Measurements from ENCODE around the gene UTP18. TPM values are rescaled to one million over a fixed set of nuclear protein-coding genes. Genes with fewer than 3 reads are reported as not detected.
"Not testable (repeated sequence)": the region's sequence is repeated elsewhere in the genome, so short reads cannot be mapped to it uniquely, and the experiment has no call there.

Gene UTP18
- total RNA-seq = 10 to 100 TPM; 12.6 to 21.0 (median 16.3) TPM
- long read RNA-seq, donor 1, transcript UTP18-201 (14 exons, 1,894 nt) = major isoform, 18 of 24 reads
- long read RNA-seq, donor 1, partial matches to known transcripts = 4 of 24 reads
- long read RNA-seq, donor 1, other reads (novel, unspliced or antisense) = 2 of 24 reads
- long read RNA-seq, donor 2, transcript UTP18-201 (14 exons, 1,894 nt) = major isoform, 22 of 28 reads
- long read RNA-seq, donor 2, partial matches to known transcripts = 6 of 28 reads
- long read RNA-seq, donor 2, other reads (novel, unspliced or antisense) = 0 of 28 reads

DNA sequence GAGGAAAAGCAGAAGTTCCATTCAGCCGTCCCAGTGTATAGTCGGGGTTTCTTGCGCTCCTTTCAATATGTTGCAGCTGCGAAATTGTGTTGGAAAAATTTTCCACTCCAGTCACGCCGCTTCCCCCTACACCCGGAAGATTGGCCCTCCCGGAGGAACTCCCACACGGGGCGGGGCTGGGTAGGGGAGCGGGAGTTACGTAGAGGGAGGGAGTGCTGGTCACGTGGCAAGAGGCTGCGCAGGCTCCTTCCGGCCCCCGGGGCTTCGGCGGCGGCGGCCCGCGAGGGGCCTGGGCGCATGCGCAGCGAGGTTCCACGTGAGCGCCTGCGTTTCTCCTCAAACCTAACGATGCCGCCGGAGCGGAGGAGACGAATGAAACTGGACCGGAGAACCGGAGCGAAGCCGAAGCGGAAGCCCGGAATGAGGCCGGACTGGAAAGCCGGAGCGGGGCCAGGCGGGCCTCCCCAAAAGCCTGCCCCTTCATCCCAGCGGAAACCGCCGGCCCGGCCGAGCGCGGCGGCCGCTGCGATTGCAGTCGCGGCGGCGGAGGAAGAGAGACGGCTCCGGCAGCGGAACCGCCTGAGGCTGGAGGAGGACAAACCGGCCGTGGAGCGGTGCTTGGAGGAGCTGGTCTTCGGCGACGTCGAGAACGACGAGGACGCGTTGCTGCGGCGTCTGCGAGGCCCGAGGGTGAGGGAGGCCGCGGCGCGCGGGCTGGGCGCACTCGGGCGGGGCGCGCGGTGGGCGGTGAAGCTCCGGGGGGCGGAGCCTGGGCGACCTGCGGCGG is at the start of gene UTP18:
UTP18 (plus strand) TSS at position 310 of the 787 bp plus-strand sequence; CDS start at position 349, 39 bp downstream.
- intact Hi-C loops (cut with DNase I, micrococcal nuclease) = no loop called here
- H3K36me3 ChIP-seq (ENCODE audit: low read depth) = no peaks in the 10 kb centered on the region
- TF ChIP-seq CTCF (IDR thresholded peaks at IDR 0.05) = no peak
- H3K9me3 ChIP-seq = no peaks in the 10 kb centered on the region
- H3K4me1 ChIP-seq (ENCODE audit: low read depth) = peaks cover 28% of the 10 kb centered on the region
- peak; percentile 96 to 99 (median 97) for DNase-seq
- ATAC-seq = peak; percentile 96
- peak within 1 kb of the TSS; percentile 82 for H3K4me3 ChIP-seq

DNA sequence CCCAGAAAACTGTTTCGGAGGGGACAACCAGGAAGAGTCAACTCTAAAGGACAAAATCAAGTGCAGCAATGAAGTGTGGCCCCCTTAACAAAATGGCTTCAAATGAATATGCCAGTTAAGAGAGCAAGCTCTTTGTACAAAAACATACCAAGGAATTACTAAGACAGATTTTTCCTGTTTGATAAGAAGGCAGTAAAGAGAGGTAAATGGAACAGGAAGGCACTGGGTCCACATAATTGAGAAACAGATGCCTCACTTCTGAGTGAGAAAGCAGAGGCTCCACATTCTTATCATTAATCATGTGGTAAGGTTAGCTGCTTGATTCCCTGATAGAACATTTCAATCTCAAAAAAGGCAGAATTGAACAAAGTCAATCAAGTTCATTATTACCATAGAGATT is 45.4 kb upstream of the UTP18 start:
- H3K36me3 ChIP-seq (ENCODE audit: low read depth) = no peaks in the 10 kb centered on the region
- no peak overlapping the region for H3K4me3 ChIP-seq
- H3K9me3 ChIP-seq = no peaks in the 10 kb centered on the region
- intact Hi-C loops (cut with DNase I, micrococcal nuclease) = no loop called here
- no peaks in the 10 kb centered on the region for H3K4me1 ChIP-seq (ENCODE audit: low read depth)
- no peak for TF ChIP-seq CTCF (IDR thresholded peaks at IDR 0.05)
- no peak for ATAC-seq
- DNase-seq = no peak

DNA sequence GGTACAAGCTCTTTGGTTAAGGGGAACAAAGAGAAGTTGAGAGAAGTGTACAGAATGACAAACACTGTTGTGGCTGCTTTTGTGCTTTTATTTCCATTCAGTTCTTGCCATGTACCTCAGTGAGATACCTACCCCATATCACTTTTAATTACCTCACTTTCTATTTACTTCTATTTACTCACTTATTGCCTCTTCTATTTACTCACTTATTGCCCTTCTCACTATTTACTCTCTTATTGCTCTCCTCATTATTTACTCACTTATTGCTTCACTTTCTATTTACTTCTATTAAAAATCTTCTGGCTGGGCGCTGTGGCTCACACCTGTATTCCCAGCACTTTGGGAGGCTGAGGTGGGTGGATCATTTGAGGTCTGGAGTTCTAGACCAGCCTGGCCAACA is 42.4 kb upstream of the UTP18 start:
- no peaks in the 10 kb centered on the region for H3K4me1 ChIP-seq (ENCODE audit: low read depth)
- ATAC-seq = no peak
- no peak for DNase-seq
- intact Hi-C loops (cut with DNase I, micrococcal nuclease) = no loop called here
- no peak for TF ChIP-seq CTCF (IDR thresholded peaks at IDR 0.05)
- H3K36me3 ChIP-seq (ENCODE audit: low read depth) = no peaks in the 10 kb centered on the region
- no peaks in the 10 kb centered on the region for H3K9me3 ChIP-seq
- H3K4me3 ChIP-seq = no peak overlapping the region

DNA sequence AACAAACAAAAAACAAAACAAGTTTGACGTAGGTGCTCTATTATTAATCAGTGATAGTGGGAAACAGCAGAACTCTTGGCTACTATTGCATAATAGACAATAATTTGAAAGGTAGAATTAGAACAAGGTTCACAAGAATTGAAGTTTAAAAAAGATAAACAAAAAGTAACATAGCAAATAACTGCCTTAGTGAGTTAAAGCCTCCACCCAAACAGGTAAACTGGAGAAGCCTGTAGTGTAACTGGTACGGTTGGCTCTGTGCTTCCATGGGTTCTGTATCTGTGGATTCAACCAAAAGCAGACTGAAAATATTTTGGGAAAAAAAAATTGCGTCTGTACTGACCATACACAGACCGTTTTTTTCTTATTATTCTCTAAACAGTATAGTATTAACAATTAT is 39.0 kb upstream of the UTP18 start:
- H3K36me3 ChIP-seq (ENCODE audit: low read depth) = no peaks in the 10 kb centered on the region
- intact Hi-C loops (cut with DNase I, micrococcal nuclease) = no loop called here
- TF ChIP-seq CTCF (IDR thresholded peaks at IDR 0.05) = no peak

DNA sequence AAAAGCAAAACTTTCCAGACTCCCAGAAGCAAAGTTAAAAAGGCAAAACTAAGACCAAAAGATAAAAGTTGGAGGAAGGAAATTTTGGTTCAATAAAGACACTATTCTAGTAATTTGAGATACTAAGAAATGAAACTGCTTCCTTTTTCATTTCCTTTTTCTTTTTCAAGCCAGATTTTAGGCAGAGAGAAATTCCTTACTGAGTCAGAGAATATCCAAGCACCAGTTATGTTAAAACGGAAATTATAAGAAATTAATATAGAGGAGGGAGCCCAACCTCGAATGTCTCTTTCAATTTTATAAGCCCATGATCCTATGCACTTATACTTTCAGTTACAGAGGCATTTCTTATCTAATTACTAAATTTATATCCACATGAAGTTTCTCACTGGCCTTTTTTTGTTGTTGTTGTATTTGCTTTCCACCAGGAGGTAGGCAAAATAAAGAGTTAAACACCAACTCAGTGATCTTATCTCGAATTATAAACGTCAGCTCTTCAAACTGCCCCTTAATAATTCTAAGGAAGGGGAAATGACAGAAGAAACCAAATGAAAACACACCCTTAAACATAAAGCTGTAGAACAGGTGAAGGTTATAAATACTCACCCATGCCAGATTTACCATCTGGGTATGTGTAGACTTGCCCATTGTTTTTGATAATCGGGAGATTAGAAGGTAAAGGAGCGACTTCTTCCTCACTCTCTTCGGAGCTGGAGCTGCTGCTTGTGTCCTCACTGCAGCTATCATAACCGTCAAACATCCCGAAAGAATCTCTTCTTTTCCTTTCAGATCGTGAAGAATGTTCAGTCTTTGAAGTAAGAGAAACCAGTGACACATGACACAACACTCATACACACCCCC is 35.7 kb upstream of the UTP18 start:
- Histone ChIP-seq H3K9me3 (no peaks in the 10 kb centered on the region), H3K4me3 (no peak overlapping the region), H3K4me1 (ENCODE audit: low read depth) (peaks cover 9% of the 10 kb centered on the region), H3K36me3 (ENCODE audit: low read depth) (no peaks in the 10 kb centered on the region)
- peak; percentile 78 for ATAC-seq
- DNase-seq = no peak
- no peak for TF ChIP-seq CTCF (IDR thresholded peaks at IDR 0.05)
- intact Hi-C loops (cut with DNase I, micrococcal nuclease) = no loop called here

More for the DNA sequence above, 39.0 kb upstream of the UTP18 start:
- DNase-seq (no peak), ATAC-seq (no peak)
- Histone ChIP-seq H3K9me3 (no peaks in the 10 kb centered on the region), H3K4me1 (ENCODE audit: low read depth) (peaks cover 9% of the 10 kb centered on the region), H3K4me3 (no peak overlapping the region)

DNA sequence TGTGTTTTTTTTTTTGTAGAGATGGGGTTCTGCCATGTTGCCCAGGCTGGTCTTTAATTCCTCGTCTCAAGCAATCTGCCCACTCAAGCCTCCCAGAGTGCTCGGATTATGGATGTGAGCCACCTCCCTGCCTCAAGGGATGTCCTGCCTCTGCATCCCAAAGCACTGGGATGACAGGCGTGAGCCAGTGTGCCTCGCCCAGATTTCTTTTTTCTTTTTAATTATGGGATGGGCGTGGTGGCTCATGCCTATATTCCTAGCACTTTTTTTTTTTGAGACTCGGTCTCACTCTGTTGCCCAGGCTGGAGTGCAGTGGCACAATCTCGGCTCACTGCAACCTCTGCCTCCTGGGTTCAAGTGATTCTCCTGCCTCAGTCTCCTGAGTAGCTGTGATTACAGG is 34.8 kb upstream of the UTP18 start:
- intact Hi-C loops (cut with DNase I, micrococcal nuclease) = not testable (repeated sequence)
- ATAC-seq = peak; percentile 63

More for the DNA sequence above, 34.8 kb upstream of the UTP18 start:
- H3K36me3 ChIP-seq (ENCODE audit: low read depth); H3K9me3 ChIP-seq; H3K4me1 ChIP-seq (ENCODE audit: low read depth); H3K4me3 ChIP-seq: not testable (repeated sequence)
- DNase-seq = peak in 1 of 3 donors; percentile 7

Data from mucosa of descending colon (tissue), 3 donors.